ENCODE measurements around the gene ALX4. TPM values are rescaled to one million over a fixed set of nuclear protein-coding genes. Genes with fewer than 3 reads are reported as not detected.

Gene ALX4
- total and polyA plus RNA-seq, 2 donors (not counting 3 experiments of a cell fraction or from before 2014, with no cell fraction given), result not detected

GRCh38 chr11:44322243-44322642 lies 12.3 kb upstream of the ALX4 start:
- Histone ChIP-seq H3K4me3 (replicated peaks in 1 of 3; ENCODE audit: insufficient read depth in 1 of 3, low read depth in 1 of 3, low read length in 3 of 3) (no peak overlapping the region), H3K9ac (replicated peaks; ENCODE audit: extremely low read depth, insufficient read depth, low read length) (no peak overlapping the region), H3K9me1 (replicated peaks; ENCODE audit: control insufficient read depth, extremely low read depth, insufficient read depth, low read length) (no peaks in the 10 kb centered on the region), H3K36me3 (ENCODE audit: control insufficient read depth in 2 of 2, extremely low read depth in 1 of 2, insufficient read depth in 2 of 2, low read length in 2 of 2) (no peaks in the 10 kb centered on the region), H4K20me1 (replicated peaks; ENCODE audit: control insufficient read depth, extremely low read depth, insufficient read depth, low read length) (no peaks in the 10 kb centered on the region), H3K27ac (ENCODE audit: insufficient read depth, low read depth, low read length) (no peak overlapping the region), H3K9me3 (replicated peaks; ENCODE audit: control insufficient read depth, insufficient read depth, low read length) (no peaks in the 10 kb centered on the region), H3K4me2 (ENCODE audit: insufficient read depth, low read length) (no peak overlapping the region), H3K27me3 (ENCODE audit: control insufficient read depth in 2 of 2, insufficient read depth in 2 of 2, low read length in 2 of 2) (peaks cover 86 to 91% of the 10 kb centered on the region in 2 experiments), H3K79me2 (ENCODE audit: control insufficient read depth, insufficient read depth, low read length) (no peaks in the 10 kb centered on the region), H3K4me1 (ENCODE audit: control insufficient read depth, extremely low read depth, insufficient read depth, low read length) (no peaks in the 10 kb centered on the region), H2AFZ (ENCODE audit: low read depth, low read length) (no peak overlapping the region)
- POLR2A ChIA-PET, result interaction anchor here (0.6 kb wide), 1 partner anchor 179 kb away, joined by 3 read pairs; no protein-coding TSS in a partner anchor
- intact Hi-C loops (cut with micrococcal nuclease) (no loop called here), dilution Hi-C loops (cut with MboI; ENCODE audit: extremely low pct_ligation_motif_present, low sequenced_read_pairs) (no loop called here)
- no peak for FAIRE-seq
- TF ChIP-seq MYC (IDR thresholded peaks at IDR 0.05; ENCODE audit: low read depth, low read length) (no peak), GATA2 (IDR thresholded peaks at IDR 0.05; ENCODE audit: insufficient read depth, insufficient read length, low read depth, low read length) (no peak), POLR2A (IDR thresholded peaks at IDR 0.05; ENCODE audit: low read depth, low read length) (no peak), EZH2 (IDR thresholded peaks at IDR 0.05; ENCODE audit: borderline replicate concordance, low read depth, low read length, severe bottlenecking) (no peak), POLR2AphosphoS5 (IDR thresholded peaks at IDR 0.05; ENCODE audit: insufficient read depth, low read depth, low read length) (no peak), JUN (IDR thresholded peaks at IDR 0.05; ENCODE audit: borderline replicate concordance, insufficient read depth, insufficient read length, low read depth) (no peak), FOS (IDR thresholded peaks at IDR 0.05; ENCODE audit: borderline replicate concordance, insufficient read depth, low read length) (no peak)
- TF ChIP-seq, protein P1, sequence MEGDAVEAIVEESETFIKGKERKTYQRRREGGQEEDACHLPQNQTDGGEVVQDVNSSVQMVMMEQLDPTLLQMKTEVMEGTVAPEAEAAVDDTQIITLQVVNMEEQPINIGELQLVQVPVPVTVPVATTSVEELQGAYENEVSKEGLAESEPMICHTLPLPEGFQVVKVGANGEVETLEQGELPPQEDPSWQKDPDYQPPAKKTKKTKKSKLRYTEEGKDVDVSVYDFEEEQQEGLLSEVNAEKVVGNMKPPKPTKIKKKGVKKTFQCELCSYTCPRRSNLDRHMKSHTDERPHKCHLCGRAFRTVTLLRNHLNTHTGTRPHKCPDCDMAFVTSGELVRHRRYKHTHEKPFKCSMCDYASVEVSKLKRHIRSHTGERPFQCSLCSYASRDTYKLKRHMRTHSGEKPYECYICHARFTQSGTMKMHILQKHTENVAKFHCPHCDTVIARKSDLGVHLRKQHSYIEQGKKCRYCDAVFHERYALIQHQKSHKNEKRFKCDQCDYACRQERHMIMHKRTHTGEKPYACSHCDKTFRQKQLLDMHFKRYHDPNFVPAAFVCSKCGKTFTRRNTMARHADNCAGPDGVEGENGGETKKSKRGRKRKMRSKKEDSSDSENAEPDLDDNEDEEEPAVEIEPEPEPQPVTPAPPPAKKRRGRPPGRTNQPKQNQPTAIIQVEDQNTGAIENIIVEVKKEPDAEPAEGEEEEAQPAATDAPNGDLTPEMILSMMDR (IDR thresholded peaks at IDR 0.05; ENCODE audit: extremely low read depth in 1 of 2, insufficient read depth in 1 of 2, low read depth in 1 of 2, low read length in 2 of 2), result no peak
- TF ChIP-seq, protein P2, sequence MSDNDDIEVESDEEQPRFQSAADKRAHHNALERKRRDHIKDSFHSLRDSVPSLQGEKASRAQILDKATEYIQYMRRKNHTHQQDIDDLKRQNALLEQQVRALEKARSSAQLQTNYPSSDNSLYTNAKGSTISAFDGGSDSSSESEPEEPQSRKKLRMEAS (IDR thresholded peaks at IDR 0.05; ENCODE audit: insufficient read depth, insufficient read length), result no peak
- no TSS peak for BruUV-seq (replicated peaks)
- CTCF ChIA-PET, result no interaction called here
- no peak for DNase-seq (ENCODE audit: low read depth, low spot score)

All from endothelial cell of umbilical vein (primary cell).